Activated B cell treated with CpG ODN at 0.5 μM for 24 hours (primary cell): ENCODE data around the gene RAP1GAP2. TPM values are rescaled to one million over a fixed set of nuclear protein-coding genes. Genes with fewer than 3 reads are reported as not detected.

ENCODE experiments used
- ATAC-seq: fragments of 200-7000 bp; cut with Tn5 transposase; one replicate; pipeline ENCODE4 v1.10.0; 2021; ENCODE audit warnings: low read depth, mild to moderate bottlenecking, moderate library complexity
- CTCF ChIA-PET: fragments of 350-600 bp; sonication (Branson Sonifier 250); formaldehyde crosslinking; loops from one replicate; lab custom pipeline; 2021; ENCODE audit warnings: antibody characterized with exemption; lab: Charles Lee
- POLR2A ChIA-PET: fragments of 350-600 bp; sonication (Branson Sonifier 250); formaldehyde crosslinking; loops from one replicate; lab custom pipeline; 2021; ENCODE audit warnings: antibody characterized with exemption; lab: Charles Lee
- DNase-seq: peaks from one replicate; pipeline ENCODE4 v3.0.0; 2022
- H3K27ac Mint-ChIP-seq: one replicate; pipeline ENCODE4 v1.8.0; 2020; ENCODE audit warnings: mixed read lengths
- H3K27me3 Mint-ChIP-seq: one replicate; pipeline ENCODE4 v1.8.0; 2021; ENCODE audit warnings: mixed read lengths
- H3K36me3 Mint-ChIP-seq: one replicate; pipeline ENCODE4 v1.8.0; 2021; ENCODE audit warnings: low read depth, mixed read lengths
- H3K4me1 Mint-ChIP-seq: one replicate; pipeline ENCODE4 v1.8.0; 2021; ENCODE audit warnings: mixed read lengths
- H3K4me3 Mint-ChIP-seq: one replicate; pipeline ENCODE4 v1.8.0; 2020; ENCODE audit warnings: mild to moderate bottlenecking, mixed read lengths
- H3K9me3 Mint-ChIP-seq: one replicate; pipeline ENCODE4 v1.8.0; 2020; ENCODE audit warnings: mixed read lengths
- CTCF ChIP-seq: fragments of 200-600 bp; IDR thresholded peaks from one replicate; pipeline ENCODE4 v1.8.0; 2022; ENCODE audit warnings: antibody characterized with exemption, mild to moderate bottlenecking
- intact Hi-C: fragments of 100-400 bp; cut with micrococcal nuclease; formaldehyde crosslinking; loops from one replicate; pipeline ENCODE4 v1.15.1; 2024
- total RNA-seq: library from RNA; stranded (reverse); gene quantifications from 2 replicates; pipeline ENCODE4 v1.2.3, GENCODE V29; 2022

Gene RAP1GAP2
- total RNA-seq, 1 donor from 2014 or later: 2.6 TPM

DNA sequence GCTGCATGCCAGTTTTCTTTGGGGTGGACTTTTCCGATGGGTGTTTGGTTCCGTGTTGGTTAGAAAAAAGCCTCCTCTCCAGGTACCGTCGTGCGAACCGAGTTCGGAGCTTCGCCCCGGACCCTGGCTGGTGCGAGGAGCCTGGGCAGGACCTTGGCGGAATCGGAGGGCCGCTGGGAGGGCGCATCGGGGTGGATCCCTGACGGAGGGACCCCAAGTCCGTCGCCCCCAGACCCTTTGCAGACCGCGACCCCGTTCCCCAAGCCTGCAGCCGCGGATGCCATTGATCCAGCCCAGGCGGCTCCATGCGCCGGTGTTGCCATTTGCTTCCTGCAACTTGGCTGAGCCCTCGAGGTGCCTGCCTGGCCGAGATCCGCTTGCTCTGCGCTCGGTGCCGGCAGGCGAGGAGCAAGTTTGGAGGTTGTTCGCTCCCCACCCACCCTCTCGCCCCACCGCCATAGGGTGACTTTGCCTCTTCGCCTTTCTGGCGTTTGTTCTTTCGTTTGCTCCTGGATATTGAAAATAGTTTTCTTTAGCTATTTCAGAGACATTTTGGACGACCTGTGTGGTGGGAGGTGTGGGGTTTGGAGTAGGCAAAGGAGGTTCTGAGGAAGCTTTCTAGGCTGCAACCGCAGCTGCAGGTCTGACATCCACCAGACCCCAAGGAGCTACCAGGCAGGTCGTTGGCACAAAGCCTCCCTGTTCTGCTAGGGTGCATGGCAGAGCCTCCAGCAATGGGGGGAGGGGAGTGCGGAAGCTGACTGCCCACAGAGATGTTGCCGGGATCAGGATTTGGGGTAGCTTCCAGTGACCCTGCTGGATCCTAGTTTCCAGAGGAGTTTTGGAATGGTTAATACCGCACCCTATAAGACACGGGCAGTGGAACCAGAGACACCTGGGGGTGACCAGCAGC is 58.2 kb downstream of the RAP1GAP2 start:
- H3K9me3 Mint-ChIP-seq: no peaks in the 10 kb centered on the region
- peaks cover 3% of the 10 kb centered on the region for H3K36me3 Mint-ChIP-seq
- peak; percentile 15 for ATAC-seq
- peak overlapping the region; percentile 82 for H3K4me3 Mint-ChIP-seq
- ChIA-PET POLR2A (interaction anchor here (0.6 to 0.7 kb wide), 3 partner anchors 72 to 880 kb away, joined by 6 to 9 read pairs (median 6); no protein-coding TSS in a partner anchor), CTCF (interaction anchor here (1.0 kb wide), 1 partner anchor 159 kb away, joined by 3 read pairs; no protein-coding TSS in a partner anchor)
- H3K4me1 Mint-ChIP-seq: peaks cover 17% of the 10 kb centered on the region
- H3K27ac Mint-ChIP-seq: peak overlapping the region; percentile 53
- intact Hi-C loops: no loop called here
- H3K27me3 Mint-ChIP-seq: peaks cover 39% of the 10 kb centered on the region
- no peak for TF ChIP-seq CTCF
- DNase-seq: no peak

GRCh38 chr17:2855063-2855600 is 58.9 kb downstream of the RAP1GAP2 start:
- Mint-ChIP-seq H3K4me1 (peaks cover 17% of the 10 kb centered on the region), H3K9me3 (no peaks in the 10 kb centered on the region), H3K4me3 (peak overlapping the region; percentile 82), H3K27ac (no peak overlapping the region), H3K36me3 (peaks cover 3% of the 10 kb centered on the region), H3K27me3 (peaks cover 39% of the 10 kb centered on the region)
- DNase-seq (no peak), ATAC-seq (no peak)
- intact Hi-C loops: no loop called here
- ChIA-PET POLR2A (interaction anchor here (0.6 to 0.7 kb wide), 3 partner anchors 19 to 879 kb away, joined by 4 to 9 read pairs (median 6); no protein-coding TSS in a partner anchor), CTCF (interaction anchor here (1.0 kb wide), 1 partner anchor 158 kb away, joined by 3 read pairs; no protein-coding TSS in a partner anchor)
- no peak for TF ChIP-seq CTCF

- ChIA-PET CTCF (no interaction called here), POLR2A (interaction anchor here (0.6 kb wide), 1 partner anchor 15 kb away, joined by 7 read pairs; no protein-coding TSS in a partner anchor)
- no peak overlapping the region for H3K4me3 Mint-ChIP-seq
- peaks cover 17% of the 10 kb centered on the region for H3K4me1 Mint-ChIP-seq
- peaks cover 36% of the 10 kb centered on the region for H3K27me3 Mint-ChIP-seq
- DNase-seq (no peak), ATAC-seq (no peak)
- no peak for TF ChIP-seq CTCF
- intact Hi-C loops: no loop called here
- no peak overlapping the region for H3K27ac Mint-ChIP-seq
- H3K36me3 Mint-ChIP-seq: peaks cover 3% of the 10 kb centered on the region
- H3K9me3 Mint-ChIP-seq: no peaks in the 10 kb centered on the region
These were observed 60.5 kb downstream of the RAP1GAP2 start for GRCh38 chr17:2856727-2857126.

- intact Hi-C loops: no loop called here
- peaks cover 25% of the 10 kb centered on the region for H3K27me3 Mint-ChIP-seq
- peaks cover 3% of the 10 kb centered on the region for H3K36me3 Mint-ChIP-seq
- ATAC-seq: no peak
- ChIA-PET CTCF (interaction anchor here (1.1 to 1.9 kb wide), 2 partner anchors 11 to 153 kb away, joined by 5 read pairs; no protein-coding TSS in a partner anchor), POLR2A (no interaction called here)
- H3K4me1 Mint-ChIP-seq: peaks cover 3% of the 10 kb centered on the region
- H3K9me3 Mint-ChIP-seq: no peaks in the 10 kb centered on the region
- TF ChIP-seq CTCF: no peak
- DNase-seq: no peak
- H3K4me3 Mint-ChIP-seq: no peak overlapping the region
- no peak overlapping the region for H3K27ac Mint-ChIP-seq
These were observed 63.8 kb downstream of the RAP1GAP2 start for GRCh38 chr17:2860045-2860444.

- Mint-ChIP-seq H3K4me3 (no peak overlapping the region), H3K36me3 (peaks cover 3% of the 10 kb centered on the region), H3K27ac (no peak overlapping the region), H3K4me1 (no peaks in the 10 kb centered on the region), H3K9me3 (no peaks in the 10 kb centered on the region), H3K27me3 (peaks cover 20% of the 10 kb centered on the region)
- ATAC-seq: no peak
- POLR2A ChIA-PET: no interaction called here
- DNase-seq: no peak
- intact Hi-C loops: no loop called here
- TF ChIP-seq CTCF: no peak
- CTCF ChIA-PET: interaction anchor here (1.1 to 1.9 kb wide), 2 partner anchors 12 to 152 kb away, joined by 5 read pairs; no protein-coding TSS in a partner anchor
These were observed 64.6 kb downstream of the RAP1GAP2 start for GRCh38 chr17:2860883-2861282.
